ENCODE results near the gene TULP1. TPM values are rescaled to one million over a fixed set of nuclear protein-coding genes. Genes with fewer than 3 reads are reported as not detected.

TULP1 gene
- total and polyA plus RNA-seq, 2 of the 13 experiments (the other 11 are each of a cell fraction or from before 2014, with no cell fraction given), result not detected

GRCh38 chr6:35468980-35469750, 43.5 kb downstream of the TULP1 start (continued):
- TF ChIP-seq ATF1 (CRISPR knock-in tag; IDR thresholded peaks at IDR 0.05) (no peak), ZNF614 (CRISPR knock-in tag; IDR thresholded peaks at IDR 0.05; ENCODE audit: borderline replicate concordance) (no peak), ZNF770 (CRISPR knock-in tag; IDR thresholded peaks at IDR 0.05) (no peak), IRF2 (CRISPR knock-in tag; IDR thresholded peaks at IDR 0.05) (no peak), MZF1 (CRISPR knock-in tag; IDR thresholded peaks at IDR 0.05; ENCODE audit: borderline replicate concordance) (no peak), NFKB2 (CRISPR knock-in tag; IDR thresholded peaks at IDR 0.05; ENCODE audit: borderline replicate concordance) (no peak), NR2C2 (CRISPR knock-in tag; IDR thresholded peaks at IDR 0.05; ENCODE audit: borderline replicate concordance) (no peak), ZBTB38 (CRISPR knock-in tag; IDR thresholded peaks at IDR 0.05) (no peak), NFIC (IDR thresholded peaks at IDR 0.05; ENCODE audit: low read length) (no peak), ZNF616 (CRISPR knock-in tag; IDR thresholded peaks at IDR 0.05; ENCODE audit: low read depth) (no peak), PAWR (CRISPR knock-in tag; IDR thresholded peaks at IDR 0.05; ENCODE audit: borderline replicate concordance) (no peak), ZNF678 (CRISPR knock-in tag; IDR thresholded peaks at IDR 0.05) (peak; percentile 40; the same call in 1 of the 2 replicates), ZNF503 (CRISPR knock-in tag; IDR thresholded peaks at IDR 0.05) (no peak), ZMYM4 (CRISPR knock-in tag; IDR thresholded peaks at IDR 0.05) (no peak), TCF7L2 (IDR thresholded peaks at IDR 0.05; ENCODE audit: low read depth, low read length) (no peak), JUNB (CRISPR knock-in tag; IDR thresholded peaks at IDR 0.05; ENCODE audit: borderline replicate concordance) (0 out of 2 replicates have a peak, but pooled peaks have one; percentile 11), MIXL1 (CRISPR knock-in tag; IDR thresholded peaks at IDR 0.05) (no peak), JARID2 (CRISPR knock-in tag; IDR thresholded peaks at IDR 0.05; ENCODE audit: insufficient replicate concordance) (no peak), PHB2 (IDR thresholded peaks at IDR 0.05; ENCODE audit: partially characterized antibody) (no peak), KAT2B (IDR thresholded peaks at IDR 0.05; ENCODE audit: borderline replicate concordance, low read depth, low read length) (no peak), ATF6 (CRISPR knock-in tag; conservative IDR thresholded peaks at IDR 0.05) (no peak), ZNF749 (CRISPR knock-in tag; IDR thresholded peaks at IDR 0.05; ENCODE audit: borderline replicate concordance) (no peak), YY1 (IDR thresholded peaks at IDR 0.05; ENCODE audit: insufficient read depth, insufficient replicate concordance, low read depth, low read length) (no peak), CEBPG (CRISPR knock-in tag; IDR thresholded peaks at IDR 0.05) (no peak), TGIF2 (CRISPR knock-in tag; IDR thresholded peaks at IDR 0.05) (no peak), GATAD2A (CRISPR knock-in tag; IDR thresholded peaks at IDR 0.05) (no peak)
